Stimulated activated CD8-positive, alpha-beta memory T cell treated with anti-CD3 and anti-CD28 coated beads, Interleukin-7, amount 100 ng/mL, for 4 hours (primary cell): ENCODE data around the gene PLCB2.

ENCODE experiments used
- DNase-seq, 2 donors: peaks; one replicate each; pipeline ENCODE4 v3.0.0-alpha.2; 2020; ENCODE audit warnings: low read depth in 2 of 2

The PLCB2 gene

GRCh38 chr15:40307421-40308211 is at the start of gene PLCB2:
Gene PLCB2, minus strand, starts transcription at chr15:40307935. Its CDS starts 263 bp downstream, at chr15:40307672.
- DNase-seq: peak; percentile 27 to 49

GRCh38 chr15:40357246-40357645 is 49.5 kb upstream of the PLCB2 start:
- DNase-seq: no peak

- DNase-seq: no peak
Measured at GRCh38 chr15:40355976-40356585, 48.3 kb upstream of the PLCB2 start.

GRCh38 chr15:40354408-40355171 is 46.9 kb upstream of the PLCB2 start:
- DNase-seq: no peak

- no peak for DNase-seq
Measured at GRCh38 chr15:40353697-40354096, 46.0 kb upstream of the PLCB2 start.

- DNase-seq: no peak
Measured at GRCh38 chr15:40352281-40352901, 44.7 kb upstream of the PLCB2 start.

GRCh38 chr15:40349163-40349562 is 41.4 kb upstream of the PLCB2 start:
- no peak for DNase-seq

GRCh38 chr15:40348474-40348870 is 40.7 kb upstream of the PLCB2 start:
- DNase-seq: no peak

- DNase-seq: no peak
Measured at GRCh38 chr15:40347559-40348473, 40.1 kb upstream of the PLCB2 start.

GRCh38 chr15:40346579-40347558 is 39.1 kb upstream of the PLCB2 start:
- no peak for DNase-seq

GRCh38 chr15:40345867-40346578 is 38.3 kb upstream of the PLCB2 start:
- DNase-seq: no peak

GRCh38 chr15:40345225-40345866 is 37.6 kb upstream of the PLCB2 start:
- DNase-seq: no peak

- peak; percentile 49 to 52 for DNase-seq
Measured at GRCh38 chr15:40344631-40345120, 36.9 kb upstream of the PLCB2 start.

- DNase-seq: no peak
Measured at GRCh38 chr15:40344217-40344616, 36.5 kb upstream of the PLCB2 start.

GRCh38 chr15:40343512-40343911 is 35.8 kb upstream of the PLCB2 start:
- no peak for DNase-seq

GRCh38 chr15:40342416-40343320 is 34.9 kb upstream of the PLCB2 start:
- no peak for DNase-seq

- DNase-seq: no peak
Measured at GRCh38 chr15:40340740-40341400, 33.1 kb upstream of the PLCB2 start, which contains the start of gene CCDC9B. Gene CCDC9B, minus strand, starts transcription at chr15:40340939. Its CDS starts 120 bp downstream, at chr15:40340819.
